Activated T-cell treated with anti-CD3 and anti-CD28 coated beads, Interleukin-2, amount 50 U/mL, for 48 hours (primary cell): Measurements from ENCODE around the gene SNX4.

Experiments
- DNase-seq, 2 experiments: peaks; one replicate each; pipeline ENCODE4 v3.0.0-alpha.2; 2020

Gene SNX4

DNA sequence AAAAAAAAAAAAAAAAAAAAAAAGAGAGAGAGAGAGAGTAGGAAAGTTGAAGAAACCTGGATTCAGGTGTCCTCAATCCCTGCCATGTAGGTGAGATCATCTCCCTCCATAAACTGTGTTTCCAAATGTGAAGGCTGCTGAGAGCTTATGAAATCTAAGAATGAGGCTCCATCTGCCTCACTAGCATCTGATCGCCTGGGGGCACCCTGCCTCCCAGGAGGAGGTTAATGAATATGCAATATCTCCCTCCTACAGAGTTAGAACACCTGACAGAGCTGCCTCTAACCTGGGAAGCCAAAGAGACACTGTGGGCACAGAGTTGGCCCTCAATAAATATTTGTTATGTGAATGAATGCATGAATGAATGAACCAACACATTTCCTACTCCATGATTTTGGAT, 121.0 kb downstream of the SNX4 start:
- DNase-seq, result no peak
